Measurements from ENCODE around the gene PILRA. TPM values are rescaled to one million over a fixed set of nuclear protein-coding genes. Genes with fewer than 3 reads are reported as not detected.

PILRA gene
- total RNA-seq, 1 donor = 0.27 TPM

DNA sequence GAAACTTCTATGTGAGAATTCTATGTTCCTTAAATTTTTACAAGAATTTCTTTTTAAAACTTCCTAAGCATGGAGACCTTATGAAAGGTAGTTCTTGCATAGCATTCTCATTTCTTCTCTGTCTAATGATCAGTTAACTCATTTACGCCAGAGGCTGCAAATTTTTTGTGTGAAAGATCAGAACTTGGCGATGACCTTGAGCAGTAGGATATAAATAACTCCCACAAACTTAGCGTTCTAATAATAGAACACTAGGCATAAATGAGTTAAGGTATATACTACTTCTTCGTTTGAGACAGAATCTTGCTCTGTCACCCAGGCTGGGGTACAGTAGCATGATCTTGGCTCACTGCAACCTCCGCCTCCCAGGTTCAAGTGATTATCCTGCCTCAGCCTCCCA lies 13.7 kb downstream of the PILRA start:
- no peak for DNase-seq (ENCODE audit: low read depth)
- TF ChIP-seq, protein P1, sequence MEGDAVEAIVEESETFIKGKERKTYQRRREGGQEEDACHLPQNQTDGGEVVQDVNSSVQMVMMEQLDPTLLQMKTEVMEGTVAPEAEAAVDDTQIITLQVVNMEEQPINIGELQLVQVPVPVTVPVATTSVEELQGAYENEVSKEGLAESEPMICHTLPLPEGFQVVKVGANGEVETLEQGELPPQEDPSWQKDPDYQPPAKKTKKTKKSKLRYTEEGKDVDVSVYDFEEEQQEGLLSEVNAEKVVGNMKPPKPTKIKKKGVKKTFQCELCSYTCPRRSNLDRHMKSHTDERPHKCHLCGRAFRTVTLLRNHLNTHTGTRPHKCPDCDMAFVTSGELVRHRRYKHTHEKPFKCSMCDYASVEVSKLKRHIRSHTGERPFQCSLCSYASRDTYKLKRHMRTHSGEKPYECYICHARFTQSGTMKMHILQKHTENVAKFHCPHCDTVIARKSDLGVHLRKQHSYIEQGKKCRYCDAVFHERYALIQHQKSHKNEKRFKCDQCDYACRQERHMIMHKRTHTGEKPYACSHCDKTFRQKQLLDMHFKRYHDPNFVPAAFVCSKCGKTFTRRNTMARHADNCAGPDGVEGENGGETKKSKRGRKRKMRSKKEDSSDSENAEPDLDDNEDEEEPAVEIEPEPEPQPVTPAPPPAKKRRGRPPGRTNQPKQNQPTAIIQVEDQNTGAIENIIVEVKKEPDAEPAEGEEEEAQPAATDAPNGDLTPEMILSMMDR (IDR thresholded peaks at IDR 0.05; ENCODE audit: insufficient read depth, low read length) = no peak

DNA sequence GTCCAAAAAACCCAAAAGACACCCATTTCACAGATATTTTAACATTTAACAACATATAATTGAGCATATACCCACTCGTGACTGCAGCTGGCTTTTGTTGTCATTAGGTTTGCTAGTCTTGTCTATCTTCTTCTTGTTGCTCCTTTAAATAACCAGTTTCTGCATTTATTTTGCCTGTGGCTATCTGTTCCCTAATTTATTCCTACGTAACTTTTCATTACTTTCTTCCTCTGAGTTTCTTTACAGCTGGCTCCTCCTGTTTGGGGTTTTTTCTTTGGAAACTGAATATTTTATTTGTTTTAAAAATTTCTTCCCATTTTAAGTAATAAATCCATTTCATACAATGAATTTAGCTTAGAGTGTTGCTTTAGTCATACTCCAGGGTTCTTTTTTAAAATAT lies 14.4 kb downstream of the PILRA start:
- TF ChIP-seq, protein P1 (IDR thresholded peaks at IDR 0.05; ENCODE audit: insufficient read depth, low read length) = no peak
- H3K4me3 ChIP-seq (ENCODE audit: low read depth, low read length) = no peak overlapping the region
- no peak for DNase-seq (ENCODE audit: low read depth)

More for the DNA sequence above, 13.7 kb downstream of the PILRA start:
- H3K4me3 ChIP-seq (ENCODE audit: low read depth, low read length) = no peak overlapping the region

- TF ChIP-seq, protein P1 (IDR thresholded peaks at IDR 0.05; ENCODE audit: insufficient read depth, low read length) = no peak
- DNase-seq (ENCODE audit: low read depth) = no peak
These were observed 16.3 kb downstream of the PILRA start for GRCh38 chr7:100389437-100390088.

DNA sequence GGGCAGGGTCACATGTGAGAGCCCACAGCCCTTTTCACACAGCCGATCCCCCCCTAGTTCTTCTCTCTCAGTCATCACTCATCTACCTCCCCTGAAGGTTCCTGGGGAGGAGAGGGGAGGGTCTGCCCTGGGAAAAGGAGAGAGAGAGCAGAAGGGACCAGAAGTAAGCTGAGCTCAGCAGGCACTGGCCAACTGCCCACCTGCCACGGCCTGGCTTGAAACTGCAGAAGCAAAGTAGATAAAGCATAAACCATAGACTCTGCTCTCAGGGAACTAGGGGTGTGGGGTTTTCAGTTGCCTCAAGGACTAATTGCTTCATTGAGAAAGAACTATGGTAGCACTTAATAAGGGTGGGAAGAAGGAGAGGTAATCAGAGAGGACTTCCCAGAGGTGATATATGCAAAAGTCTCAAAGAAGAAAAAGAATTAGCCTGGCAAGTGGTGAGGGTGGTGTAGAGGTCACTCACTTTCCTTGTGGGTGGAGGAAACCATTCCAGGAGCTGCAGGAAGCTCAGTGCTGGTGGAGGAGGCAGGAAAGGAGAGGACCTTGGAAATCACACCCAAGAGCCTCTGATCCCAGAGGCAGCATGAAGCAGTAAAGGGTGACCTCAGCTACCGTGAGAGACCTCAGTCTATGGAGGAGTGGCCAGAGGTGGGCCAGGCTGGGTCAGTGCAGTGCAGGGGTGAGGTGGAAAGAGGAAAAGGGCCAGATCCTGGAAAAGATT lies 17.2 kb downstream of the PILRA start:
- DNase-seq (ENCODE audit: low read depth) = no peak
- TF ChIP-seq, protein P1 (IDR thresholded peaks at IDR 0.05; ENCODE audit: insufficient read depth, low read length) = no peak

More at GRCh38 chr7:100389437-100390088, 16.3 kb downstream of the PILRA start:
- no peak overlapping the region for H3K4me3 ChIP-seq (ENCODE audit: low read depth, low read length)

DNA sequence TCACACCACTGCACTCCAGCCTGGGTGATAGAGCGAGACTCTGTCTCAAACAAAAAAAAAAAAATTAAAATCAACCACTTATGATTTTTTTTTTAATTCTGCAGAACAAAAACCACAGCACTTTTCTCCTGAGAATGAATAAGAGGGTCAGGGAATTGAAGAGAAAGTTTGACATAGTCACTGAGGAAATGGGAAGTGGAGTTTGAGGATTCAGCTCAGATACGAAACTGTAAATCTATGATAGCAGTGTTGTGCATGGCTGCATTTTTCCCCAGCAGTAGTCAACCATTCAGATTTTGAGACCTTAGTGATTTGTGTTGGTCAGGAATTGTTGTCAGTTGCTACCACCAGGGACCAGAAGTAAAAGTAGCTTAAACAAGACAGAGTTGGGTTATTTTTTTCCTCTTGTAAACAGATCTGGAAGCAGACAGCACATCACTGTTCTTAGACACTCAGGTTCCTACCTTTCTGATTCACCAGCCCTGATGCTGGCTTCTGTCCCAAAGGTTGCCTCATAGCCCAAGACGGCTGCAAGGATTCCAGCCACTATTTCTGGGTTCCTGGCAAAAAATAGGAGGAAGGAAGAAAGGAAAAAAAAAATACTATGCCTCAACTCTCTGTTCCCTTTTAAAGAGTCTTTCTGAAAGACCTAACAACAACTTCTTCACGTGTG lies 20.1 kb downstream of the PILRA start:
- H3K4me3 ChIP-seq (ENCODE audit: low read depth, low read length) = no peak overlapping the region
- no peak for DNase-seq (ENCODE audit: low read depth)
- TF ChIP-seq, protein P1 (IDR thresholded peaks at IDR 0.05; ENCODE audit: insufficient read depth, low read length) = no peak

More for the DNA sequence above, 17.2 kb downstream of the PILRA start:
- no peak overlapping the region for H3K4me3 ChIP-seq (ENCODE audit: low read depth, low read length)

DNA sequence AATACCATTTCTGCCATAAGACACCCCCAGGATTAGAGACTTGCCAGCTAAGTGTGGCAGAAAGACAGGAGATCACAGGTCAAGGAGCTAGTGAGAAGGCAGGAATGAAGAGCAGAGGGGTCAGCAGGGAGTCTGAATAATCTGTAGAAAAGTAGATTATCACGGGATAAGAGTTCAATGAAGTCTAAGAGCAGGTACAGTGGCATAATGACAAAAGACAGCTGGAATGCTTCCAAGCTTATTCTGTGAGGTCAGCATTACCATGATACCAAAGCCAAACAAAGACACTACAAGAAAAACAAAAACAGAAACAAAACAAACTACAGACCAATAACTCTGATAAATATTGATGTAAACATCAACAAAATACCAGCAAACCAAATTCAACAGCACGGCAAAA lies 20.8 kb downstream of the PILRA start:
- H3K4me3 ChIP-seq (ENCODE audit: low read depth, low read length) = no peak overlapping the region
- TF ChIP-seq, protein P1 (IDR thresholded peaks at IDR 0.05; ENCODE audit: insufficient read depth, low read length) = no peak
- no peak for DNase-seq (ENCODE audit: low read depth)

Data from fibroblast of the aortic adventitia (primary cell).